BJ (cell line): ENCODE results near the gene CDC25A. TPM values are rescaled to one million over a fixed set of nuclear protein-coding genes. Genes with fewer than 3 reads are reported as not detected.

Source experiments
- CTCF ChIA-PET: fragments of 350-600 bp; formaldehyde crosslinking; extraction: SDS; loops from one replicate; lab custom pipeline; 2021; ENCODE audit warnings: antibody characterized with exemption, inconsistent platforms; lab: Yijun Ruan, JAX
- POLR2A ChIA-PET: fragments of 300-600 bp; sonication (Branson Sonifier 250); formaldehyde crosslinking; extraction: SDS; loops from one replicate; lab custom pipeline; 2021; ENCODE audit warnings: antibody characterized with exemption; lab: Charles Lee
- DNase-seq: peaks from one replicate; pipeline ENCODE4 v3.0.0-alpha.2; 2011; ENCODE audit warnings: low read depth
- H3K27me3 ChIP-seq: 2 replicates; pipeline ENCODE4 v1.6.0; 2011; ENCODE audit warnings: low read length; ENCODE audit not compliant: control insufficient read depth, insufficient read depth
- H3K36me3 ChIP-seq: 2 replicates; pipeline ENCODE4 v1.5.1; 2011; ENCODE audit warnings: low read length; ENCODE audit not compliant: control insufficient read depth, insufficient read depth
- H3K4me3 ChIP-seq: 2 replicates; pipeline ENCODE4 v1.5.1; 2011; ENCODE audit warnings: low read depth, mild to moderate bottlenecking, control low read depth, low read length
- CTCF ChIP-seq: IDR thresholded peaks from 2 replicates; pipeline ENCODE4 v1.5.1; 2011; ENCODE audit warnings: low read depth, mild to moderate bottlenecking, control low read depth, inconsistent platforms, low read length, moderate library complexity; ENCODE audit not compliant: insufficient read depth
- polyA plus RNA-seq: library from polyadenylated mRNA; depleted of rRNA; stranded (reverse); fragments of >200 nt; gene quantifications from 2 replicates; pipeline ENCODE4 v1.2.3, GENCODE V29; 2011

The CDC25A gene
- polyA plus RNA-seq, 1 experiment, result 1.9 TPM

GRCh38 chr3:48156163-48156562 is 32.1 kb downstream of the CDC25A start:
- Histone ChIP-seq H3K27me3 (no peaks in the 10 kb centered on the region), H3K36me3 (no peaks in the 10 kb centered on the region; the same call in 1 of the 2 replicates), H3K4me3 (no peak overlapping the region)
- CTCF ChIA-PET, result interaction anchor here (1.0 to 4.2 kb wide), 4 partner anchors 39 to 306 kb away, joined by 3 to 19 read pairs (median 4); no protein-coding TSS in a partner anchor
- POLR2A ChIA-PET, result interaction anchor here (0.6 kb wide), 1 partner anchor 350 kb away, joined by 6 read pairs; no protein-coding TSS in a partner anchor
- no peak for TF ChIP-seq CTCF
- DNase-seq, result no peak

- POLR2A ChIA-PET, result no interaction called here
- DNase-seq, result peak; percentile 35
Measured at GRCh38 chr3:48155122-48155521, 33.1 kb downstream of the CDC25A start.

GRCh38 chr3:48151807-48152427 is 36.3 kb downstream of the CDC25A start:
- DNase-seq, result no peak
- Histone ChIP-seq H3K36me3 (no peaks in the 10 kb centered on the region), H3K4me3 (no peak overlapping the region), H3K27me3 (no peaks in the 10 kb centered on the region)
- CTCF ChIA-PET, result interaction anchor here (0.5 to 4.6 kb wide), 31 partner anchors 8 to 355 kb away, joined by 3 to 35 read pairs (median 5); no protein-coding TSS in a partner anchor
- POLR2A ChIA-PET, result interaction anchor here (0.6 kb wide), 1 partner anchor 17 kb away, joined by 3 read pairs; no protein-coding TSS in a partner anchor
- TF ChIP-seq CTCF, result no peak

More at GRCh38 chr3:48155122-48155521, 33.1 kb downstream of the CDC25A start:
- CTCF ChIA-PET, result interaction anchor here (0.5 kb wide), 1 partner anchor 297 kb away, joined by 3 read pairs; no protein-coding TSS in a partner anchor
- Histone ChIP-seq H3K27me3 (no peaks in the 10 kb centered on the region), H3K4me3 (no peak overlapping the region), H3K36me3 (no peaks in the 10 kb centered on the region; the same call in 1 of the 2 replicates)
- TF ChIP-seq CTCF, result no peak

GRCh38 chr3:48151058-48151806 is 37.0 kb downstream of the CDC25A start:
- ChIA-PET POLR2A (no interaction called here), CTCF (interaction anchor here (0.7 to 4.6 kb wide), 33 partner anchors 9 to 354 kb away, joined by 3 to 35 read pairs (median 5); no protein-coding TSS in a partner anchor)
- H3K36me3 ChIP-seq, result no peaks in the 10 kb centered on the region
- TF ChIP-seq CTCF, result peak; percentile 85
- DNase-seq, result no peak
- H3K27me3 ChIP-seq, result no peaks in the 10 kb centered on the region
- H3K4me3 ChIP-seq, result no peak overlapping the region

- CTCF ChIA-PET, result no interaction called here
- POLR2A ChIA-PET, result no interaction called here
Measured at GRCh38 chr3:48143992-48144391, 44.2 kb downstream of the CDC25A start.

More at GRCh38 chr3:48143992-48144391, 44.2 kb downstream of the CDC25A start:
- Histone ChIP-seq H3K27me3 (0 out of 2 replicates have a peak, but pooled peaks cover 1% of the 10 kb centered on the region), H3K4me3 (no peak overlapping the region), H3K36me3 (no peaks in the 10 kb centered on the region)
- no peak for TF ChIP-seq CTCF
- no peak for DNase-seq
